NT2/D1 (cell line): ENCODE results near the gene CACNA2D2.

Experiments
- SUZ12 ChIP-seq: IDR thresholded peaks from 2 replicates; pipeline ENCODE4 v1.6.1; 2011; ENCODE audit not compliant: insufficient read length, insufficient read depth; ENCODE audit errors: extremely low read depth
- YY1 ChIP-seq: IDR thresholded peaks from 2 replicates; pipeline ENCODE4 v1.6.1; 2011; ENCODE audit not compliant: insufficient read length, insufficient read depth
- ZNF274 ChIP-seq: IDR thresholded peaks from 2 replicates; pipeline ENCODE4 v1.6.1; 2011; ENCODE audit warnings: mild to moderate bottlenecking, low read depth, low read length

DNA sequence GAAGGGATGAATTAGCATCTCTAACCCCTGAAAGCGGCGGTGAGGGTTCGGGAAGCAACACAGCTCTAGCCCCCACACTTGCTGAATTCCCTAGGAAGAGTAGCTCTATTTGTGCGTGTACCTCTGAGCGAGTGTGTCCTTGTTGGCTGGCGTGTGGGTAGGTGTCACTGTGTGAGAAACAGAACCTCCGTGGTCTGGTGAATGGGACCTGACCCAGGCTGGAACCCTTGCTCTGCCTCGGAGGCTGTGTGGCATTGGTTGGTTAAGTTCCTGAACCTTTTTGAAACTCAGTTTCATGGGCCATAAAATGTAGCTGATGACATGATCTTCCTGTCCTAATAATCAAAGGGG, 143.7 kb downstream of the CACNA2D2 start:
- TF ChIP-seq YY1: no peak
- TF ChIP-seq SUZ12: no peak
- TF ChIP-seq ZNF274: no peak
